ENCODE measurements around the gene WDR62.

The WDR62 gene

DNA sequence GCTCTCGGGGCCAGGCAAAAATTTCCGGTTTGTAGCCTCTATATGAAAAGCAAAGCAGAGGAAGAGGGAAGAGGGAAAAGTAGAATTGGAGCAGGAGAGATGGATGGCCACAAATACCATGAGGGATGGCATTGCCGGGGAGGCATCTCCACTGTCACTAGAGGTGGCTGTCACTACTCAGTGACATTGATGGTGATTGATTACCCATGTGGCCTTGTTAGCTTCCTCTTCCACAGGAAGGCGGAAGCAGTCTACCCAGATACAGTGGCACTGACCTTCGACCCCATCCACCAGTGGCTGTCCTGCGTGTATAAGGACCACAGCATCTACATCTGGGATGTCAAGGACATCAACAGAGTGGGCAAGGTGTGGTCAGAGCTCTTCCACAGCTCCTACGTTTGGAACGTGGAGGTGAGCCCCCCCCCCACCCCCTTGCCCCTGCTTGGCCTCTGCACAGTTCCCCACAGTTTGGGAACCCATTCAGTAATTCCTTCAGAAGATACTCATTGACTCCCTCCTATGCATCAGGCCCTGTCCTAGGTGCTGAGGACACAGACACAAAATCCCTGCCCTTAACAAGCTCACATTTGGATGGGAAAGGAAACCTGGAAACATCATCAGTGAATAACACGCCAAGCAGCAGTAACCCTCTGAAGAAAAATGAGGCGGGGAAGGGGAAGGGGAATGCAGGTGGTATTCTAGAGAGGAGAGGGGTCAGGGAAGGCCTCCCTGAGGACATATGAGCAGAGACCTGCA, 18.6 kb downstream of the WDR62 start:
- Histone ChIP-seq H3K27me3 (ENCODE audit: insufficient read depth, low read length, poor library complexity, severe bottlenecking) (no peaks in the 10 kb centered on the region), H3K9me2 (replicated peaks; ENCODE audit: low read depth, low read length) (no peaks in the 10 kb centered on the region), H3K79me2 (ENCODE audit: insufficient read depth, low read length) (no peaks in the 10 kb centered on the region), H3K9me3 (ENCODE audit: insufficient read depth, low read depth, low read length) (no peaks in the 10 kb centered on the region), H2AFZ (ENCODE audit: low read length) (no peak overlapping the region), H3F3A (ENCODE audit: low read depth) (no peaks in the 10 kb centered on the region), H3K4me3 (ENCODE audit: low read length, poor library complexity, severe bottlenecking) (no peak overlapping the region), H3K36me3 (ENCODE audit: insufficient read depth, low read length) (peaks cover 63% of the 10 kb centered on the region; the same call in 1 of the 2 replicates), H3K4me2 (ENCODE audit: low read depth, low read length, poor library complexity, severe bottlenecking) (no peak overlapping the region), H4K20me1 (ENCODE audit: insufficient read depth, low read length, poor library complexity, severe bottlenecking) (no peaks in the 10 kb centered on the region), H3K9ac (ENCODE audit: low read depth, low read length, poor library complexity, severe bottlenecking) (no peak overlapping the region), H3K4me1 (ENCODE audit: insufficient read depth, low read length, poor library complexity, severe bottlenecking) (no peaks in the 10 kb centered on the region)
- no peak for TF ChIP-seq EZH2phosphoT487 (IDR thresholded peaks at IDR 0.05; ENCODE audit: borderline replicate concordance)
- TF ChIP-seq, protein P1, sequence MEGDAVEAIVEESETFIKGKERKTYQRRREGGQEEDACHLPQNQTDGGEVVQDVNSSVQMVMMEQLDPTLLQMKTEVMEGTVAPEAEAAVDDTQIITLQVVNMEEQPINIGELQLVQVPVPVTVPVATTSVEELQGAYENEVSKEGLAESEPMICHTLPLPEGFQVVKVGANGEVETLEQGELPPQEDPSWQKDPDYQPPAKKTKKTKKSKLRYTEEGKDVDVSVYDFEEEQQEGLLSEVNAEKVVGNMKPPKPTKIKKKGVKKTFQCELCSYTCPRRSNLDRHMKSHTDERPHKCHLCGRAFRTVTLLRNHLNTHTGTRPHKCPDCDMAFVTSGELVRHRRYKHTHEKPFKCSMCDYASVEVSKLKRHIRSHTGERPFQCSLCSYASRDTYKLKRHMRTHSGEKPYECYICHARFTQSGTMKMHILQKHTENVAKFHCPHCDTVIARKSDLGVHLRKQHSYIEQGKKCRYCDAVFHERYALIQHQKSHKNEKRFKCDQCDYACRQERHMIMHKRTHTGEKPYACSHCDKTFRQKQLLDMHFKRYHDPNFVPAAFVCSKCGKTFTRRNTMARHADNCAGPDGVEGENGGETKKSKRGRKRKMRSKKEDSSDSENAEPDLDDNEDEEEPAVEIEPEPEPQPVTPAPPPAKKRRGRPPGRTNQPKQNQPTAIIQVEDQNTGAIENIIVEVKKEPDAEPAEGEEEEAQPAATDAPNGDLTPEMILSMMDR (conservative IDR thresholded peaks at IDR 0.05; ENCODE audit: low read length), result no peak

DNA sequence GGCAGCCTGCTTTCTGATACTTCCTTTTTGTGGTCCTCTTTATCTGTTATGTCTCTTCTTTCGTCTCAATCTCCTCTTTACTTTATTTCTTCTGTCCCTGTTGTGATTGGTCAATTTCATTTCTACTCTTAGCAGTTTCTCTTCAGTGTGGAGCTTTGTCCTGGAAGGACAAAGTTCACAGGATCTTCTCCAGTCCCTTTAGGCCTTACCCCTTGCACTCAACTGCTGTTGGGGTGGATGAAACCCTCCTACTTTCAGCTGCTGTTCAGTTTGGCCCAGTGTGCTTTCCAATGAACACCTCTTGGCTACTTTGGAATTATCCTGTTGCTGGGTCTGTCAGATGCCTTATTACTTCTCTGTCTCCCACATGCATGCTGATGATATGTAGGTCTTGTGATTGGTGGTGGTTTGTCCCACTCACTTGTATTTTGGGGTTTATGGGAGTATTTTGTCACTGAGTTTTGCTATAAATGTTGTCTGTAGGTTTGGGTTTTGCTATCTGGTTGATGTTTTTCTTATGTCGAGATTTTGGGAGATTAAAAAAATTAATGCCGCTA, 24.8 kb downstream of the WDR62 start:
- Histone ChIP-seq H2AFZ (ENCODE audit: low read length) (no peak overlapping the region), H3K4me1 (ENCODE audit: insufficient read depth, low read length, poor library complexity, severe bottlenecking) (no peaks in the 10 kb centered on the region), H3K27me3 (ENCODE audit: insufficient read depth, low read length, poor library complexity, severe bottlenecking) (no peaks in the 10 kb centered on the region), H3K4me3 (ENCODE audit: low read length, poor library complexity, severe bottlenecking) (no peak overlapping the region), H3K9me2 (replicated peaks; ENCODE audit: low read depth, low read length) (no peaks in the 10 kb centered on the region), H3K9me3 (ENCODE audit: insufficient read depth, low read depth, low read length) (no peaks in the 10 kb centered on the region), H3K79me2 (ENCODE audit: insufficient read depth, low read length) (no peaks in the 10 kb centered on the region), H3F3A (ENCODE audit: low read depth) (no peaks in the 10 kb centered on the region), H3K9ac (ENCODE audit: low read depth, low read length, poor library complexity, severe bottlenecking) (no peak overlapping the region), H3K4me2 (ENCODE audit: low read depth, low read length, poor library complexity, severe bottlenecking) (no peak overlapping the region), H3K36me3 (ENCODE audit: insufficient read depth, low read length) (peaks cover 71% of the 10 kb centered on the region; the same call in 1 of the 2 replicates), H4K20me1 (ENCODE audit: insufficient read depth, low read length, poor library complexity, severe bottlenecking) (no peaks in the 10 kb centered on the region)
- TF ChIP-seq EZH2phosphoT487 (IDR thresholded peaks at IDR 0.05; ENCODE audit: borderline replicate concordance), result no peak
- TF ChIP-seq, protein P1 (conservative IDR thresholded peaks at IDR 0.05; ENCODE audit: low read length), result no peak

DNA sequence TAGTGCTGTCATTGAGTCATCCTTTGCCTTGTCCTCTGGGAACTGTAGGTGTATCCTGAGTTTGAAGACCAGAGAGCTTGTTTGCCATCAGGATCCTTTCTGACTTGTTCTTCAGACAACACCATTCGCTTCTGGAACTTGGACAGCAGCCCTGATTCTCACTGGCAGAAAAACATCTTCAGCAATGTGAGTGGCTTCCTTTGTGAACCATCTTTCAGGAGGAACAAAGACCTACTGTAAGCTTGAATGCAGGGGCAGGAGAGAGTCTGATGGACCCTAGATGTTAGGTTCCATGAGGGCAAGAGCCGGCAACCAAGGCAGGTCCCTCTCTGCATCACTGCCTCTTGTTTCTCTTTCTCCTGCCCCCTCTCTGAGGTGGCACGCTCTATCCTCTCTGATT, 26.7 kb downstream of the WDR62 start:
- peaks cover 74% of the 10 kb centered on the region; the same call in 1 of the 2 replicates for H3K36me3 ChIP-seq (ENCODE audit: insufficient read depth, low read length)
- no peaks in the 10 kb centered on the region for H3F3A ChIP-seq (ENCODE audit: low read depth)
- H3K4me2 ChIP-seq (ENCODE audit: low read depth, low read length, poor library complexity, severe bottlenecking), result no peak overlapping the region
- no peak overlapping the region for H2AFZ ChIP-seq (ENCODE audit: low read length)
- no peaks in the 10 kb centered on the region for H3K9me3 ChIP-seq (ENCODE audit: insufficient read depth, low read depth, low read length)
- no peaks in the 10 kb centered on the region for H3K4me1 ChIP-seq (ENCODE audit: insufficient read depth, low read length, poor library complexity, severe bottlenecking)
- H3K9me2 ChIP-seq (replicated peaks; ENCODE audit: low read depth, low read length), result no peaks in the 10 kb centered on the region
- no peaks in the 10 kb centered on the region for H3K79me2 ChIP-seq (ENCODE audit: insufficient read depth, low read length)
- no peak overlapping the region for H3K4me3 ChIP-seq (ENCODE audit: low read length, poor library complexity, severe bottlenecking)
- H3K27me3 ChIP-seq (ENCODE audit: insufficient read depth, low read length, poor library complexity, severe bottlenecking), result no peaks in the 10 kb centered on the region
- TF ChIP-seq, protein P1 (conservative IDR thresholded peaks at IDR 0.05; ENCODE audit: low read length), result no peak
- TF ChIP-seq EZH2phosphoT487 (IDR thresholded peaks at IDR 0.05; ENCODE audit: borderline replicate concordance), result no peak
- H3K9ac ChIP-seq (ENCODE audit: low read depth, low read length, poor library complexity, severe bottlenecking), result no peak overlapping the region
- no peaks in the 10 kb centered on the region for H4K20me1 ChIP-seq (ENCODE audit: insufficient read depth, low read length, poor library complexity, severe bottlenecking)
